ENCODE results near the gene CBLL1. TPM values are rescaled to one million over a fixed set of nuclear protein-coding genes. Genes with fewer than 3 reads are reported as not detected.
A peak's percentile ranks its signal among the peaks of the same experiment; 100 is the strongest.

The CBLL1 gene
- total and polyA plus RNA-seq, 2 of the 13 experiments (the other 11 are each of a cell fraction or from before 2014, with no cell fraction given), result 8.8 to 10.5 TPM

GRCh38 chr7:107743567-107744344 is at the start of gene CBLL1 (continued):
- no peak for TF ChIP-seq ATF5 (CRISPR knock-in tag; IDR thresholded peaks at IDR 0.05; ENCODE audit: low read depth)
- peak; percentile 17; the same call in 1 of the 2 replicates for TF ChIP-seq ZNF224 (CRISPR knock-in tag; IDR thresholded peaks at IDR 0.05)
- TF ChIP-seq THAP7 (CRISPR knock-in tag; IDR thresholded peaks at IDR 0.05), result peak; percentile 92
- no peak for TF ChIP-seq E2F2 (CRISPR knock-in tag; IDR thresholded peaks at IDR 0.05; ENCODE audit: borderline replicate concordance)
- no peak for TF ChIP-seq TRAFD1 (CRISPR knock-in tag; IDR thresholded peaks at IDR 0.05; ENCODE audit: borderline replicate concordance)
- no peak for TF ChIP-seq TEAD2 (CRISPR knock-in tag; IDR thresholded peaks at IDR 0.05)
- TF ChIP-seq ZNF672 (CRISPR knock-in tag; IDR thresholded peaks at IDR 0.05), result no peak
- TF ChIP-seq CBX1 (IDR thresholded peaks at IDR 0.05; ENCODE audit: low read depth), result no peak
- TF ChIP-seq FOXO4 (CRISPR knock-in tag; conservative IDR thresholded peaks at IDR 0.05), result 0 out of 2 replicates have a peak, but pooled peaks have one; percentile 82
- no peak for TF ChIP-seq ZNF550 (CRISPR knock-in tag; IDR thresholded peaks at IDR 0.05; ENCODE audit: borderline replicate concordance)
- 0 out of 2 replicates have a peak, but pooled peaks have one; percentile 30 for TF ChIP-seq TRIM24 (CRISPR knock-in tag; IDR thresholded peaks at IDR 0.05)
- no peak for TF ChIP-seq NFE2 (CRISPR knock-in tag; IDR thresholded peaks at IDR 0.05)
- TF ChIP-seq ZNF318 (CRISPR knock-in tag; IDR thresholded peaks at IDR 0.05), result no peak

All from HepG2 (cell line).